Right ventricle myocardium superior (tissue), 1 donor: Measurements from ENCODE around the gene SGTB. TPM values are rescaled to one million over a fixed set of nuclear protein-coding genes. Genes with fewer than 3 reads are reported as not detected.

Experiments
- ATAC-seq: fragments of 200-7000 bp; cut with Tn5 transposase; one replicate; pipeline ENCODE4 v1.9.1; 2020; ENCODE audit warnings: mild to moderate bottlenecking; ENCODE audit not compliant: poor library complexity
- DNase-seq: peaks from one replicate; pipeline ENCODE4 v3.0.0-alpha.2; 2020
- intact Hi-C: fragments of 100-400 bp; cut with DNase I; formaldehyde crosslinking; loops from one replicate; pipeline ENCODE4 v1.11.2; 2022
- total RNA-seq: library from RNA; stranded (reverse); fragmentation: NEBNext Ultra II Directional; extraction: Animal tissue kit (Norgen Biotek cat#: 25700); gene quantifications from one replicate; pipeline ENCODE4 v1.2.1, GENCODE V29; 2021
- donor health status: DM: no; HTN: yes; CAD: no; lungs with severe emphysema.

The SGTB gene
- total RNA-seq, 1 donor from 2014 or later, result 4.7 TPM

DNA sequence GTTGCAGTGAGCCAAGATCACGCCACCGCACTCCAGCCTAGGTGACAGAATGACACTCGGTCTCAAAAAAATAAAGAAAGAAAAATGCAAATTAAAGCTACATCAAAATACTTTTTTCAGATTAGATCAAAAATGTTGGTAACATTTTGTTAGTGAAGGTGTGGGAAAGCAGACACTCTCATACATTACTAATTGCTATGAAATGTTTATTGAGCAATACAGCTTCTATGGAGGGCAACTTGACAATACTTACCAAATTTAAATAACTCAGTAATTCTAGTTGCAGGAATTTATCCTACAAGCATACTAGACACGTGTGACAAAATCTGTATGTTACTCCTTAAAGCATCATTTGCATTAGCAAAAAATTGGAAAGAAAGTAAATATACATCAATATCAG lies 101.9 kb downstream of the SGTB start:
- ATAC-seq, result no peak
- intact Hi-C loops, result no loop called here
- DNase-seq, result no peak

Other genes with a start within 250 kb of the SGTB start
- 0.78 TPM for gene ADAMTS6, start 240.2 kb downstream of the SGTB start, total RNA-seq
- 0.67 TPM for gene CENPK, start 158.9 kb downstream of the SGTB start, total RNA-seq
- 17.0 TPM for gene PPWD1, start 158.8 kb downstream of the SGTB start, total RNA-seq
- 17.9 TPM for gene TRIM23, start 97.8 kb downstream of the SGTB start, total RNA-seq
- 1.2 TPM for gene SHLD3, start 97.1 kb downstream of the SGTB start, total RNA-seq
- gene TRAPPC13, start 97.1 kb downstream of the SGTB start, total RNA-seq, result 18.3 TPM
- gene NLN, start 96 bp upstream of the SGTB start, total RNA-seq, result 15.1 TPM
- 34.1 TPM for gene ERBIN, start 204.5 kb upstream of the SGTB start, total RNA-seq